SK-MEL-5 (cell line): ENCODE measurements around the gene PIGZ. TPM values are rescaled to one million over a fixed set of nuclear protein-coding genes. Genes with fewer than 3 reads are reported as not detected.
"Not testable (repeated sequence)": the region's sequence is repeated elsewhere in the genome, so short reads cannot be mapped to it uniquely, and the experiment has no call there.

ENCODE experiments used
- DNase-seq: peaks from one replicate; pipeline ENCODE4 v3.0.0-alpha.2; 2016; ENCODE audit warnings: low read depth, low spot score
- in situ Hi-C: cut with HindIII; loops from 2 replicates; pipeline ENCODE4 v1.10.0; 2016; ENCODE audit warnings: low sequenced_read_pairs, high pct_unique_total_duplicates, low pct_unique_long_range_greater_than_20kb
- total RNA-seq: library from RNA; depleted of rRNA; stranded (reverse); fragments of >200 nt; shearing (Covaris generic); gene quantifications from 2 replicates; pipeline ENCODE4 v1.2.3, GENCODE V29; 2014

PIGZ gene
- total RNA-seq, 1 experiment from 2014 or later, result 1.2 TPM

DNA sequence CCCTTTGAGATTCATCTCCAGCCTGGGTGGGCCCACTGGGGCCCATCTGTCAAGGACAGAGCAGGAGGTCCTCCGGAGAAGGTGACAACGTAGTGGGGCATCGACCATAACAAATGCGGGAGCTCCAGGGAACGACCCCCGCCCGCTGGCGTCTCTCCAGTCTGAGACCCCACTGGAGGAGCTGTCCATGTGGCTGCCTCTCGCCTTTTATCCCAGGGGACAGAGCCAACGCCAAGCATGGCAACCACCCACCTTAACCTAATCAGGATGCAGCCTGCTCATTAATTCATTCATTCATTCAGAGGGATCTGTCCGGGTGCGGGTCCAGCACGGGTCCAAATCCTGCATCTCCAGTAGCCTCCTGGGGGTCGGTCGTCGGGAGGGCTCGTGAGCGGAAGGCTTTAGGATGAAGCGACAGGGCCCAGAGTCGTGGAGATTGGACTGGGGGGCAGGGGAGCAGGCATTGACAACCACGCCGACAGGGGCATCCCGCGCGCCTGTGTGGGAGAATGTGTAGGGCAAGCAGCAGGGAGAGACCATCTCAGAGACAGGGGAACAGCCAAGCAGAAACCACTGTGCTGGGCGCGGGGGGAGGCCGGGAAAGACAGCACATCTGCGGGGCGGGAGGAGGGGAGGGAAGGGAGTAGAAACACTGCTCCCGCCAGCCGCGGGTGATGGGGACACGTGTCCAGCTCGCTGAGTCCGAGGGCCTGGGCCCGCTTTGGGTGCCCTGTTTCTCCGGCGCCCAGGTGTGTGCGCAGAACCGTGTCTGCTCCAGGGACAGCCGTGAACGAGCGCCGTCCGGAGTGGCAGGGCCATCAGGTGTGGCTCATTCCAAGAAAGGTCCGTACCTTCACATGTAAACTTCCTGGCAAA, 1.9 kb downstream of the PIGZ start:
- DNase-seq, result no peak
- in situ Hi-C loops, result no loop called here

DNA sequence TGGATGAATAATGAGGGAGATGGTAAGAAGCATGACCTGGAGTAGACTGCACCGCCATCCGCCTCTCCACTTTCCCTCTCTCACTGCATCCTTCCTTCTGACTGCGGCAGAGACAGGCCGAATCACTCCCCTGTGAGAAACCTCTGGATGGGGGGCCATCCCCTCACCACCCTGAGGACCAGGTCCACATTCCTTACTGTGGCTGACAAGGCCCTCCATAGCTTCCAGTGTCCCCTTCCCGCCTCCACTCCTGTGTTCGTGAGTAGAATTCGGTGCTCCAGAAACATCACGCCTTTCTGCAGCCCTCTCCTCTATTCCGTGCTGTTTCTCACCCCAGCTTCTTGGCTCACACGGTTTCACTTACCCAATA, 2.8 kb downstream of the PIGZ start:
- in situ Hi-C loops, result no loop called here
- DNase-seq, result no peak

DNA sequence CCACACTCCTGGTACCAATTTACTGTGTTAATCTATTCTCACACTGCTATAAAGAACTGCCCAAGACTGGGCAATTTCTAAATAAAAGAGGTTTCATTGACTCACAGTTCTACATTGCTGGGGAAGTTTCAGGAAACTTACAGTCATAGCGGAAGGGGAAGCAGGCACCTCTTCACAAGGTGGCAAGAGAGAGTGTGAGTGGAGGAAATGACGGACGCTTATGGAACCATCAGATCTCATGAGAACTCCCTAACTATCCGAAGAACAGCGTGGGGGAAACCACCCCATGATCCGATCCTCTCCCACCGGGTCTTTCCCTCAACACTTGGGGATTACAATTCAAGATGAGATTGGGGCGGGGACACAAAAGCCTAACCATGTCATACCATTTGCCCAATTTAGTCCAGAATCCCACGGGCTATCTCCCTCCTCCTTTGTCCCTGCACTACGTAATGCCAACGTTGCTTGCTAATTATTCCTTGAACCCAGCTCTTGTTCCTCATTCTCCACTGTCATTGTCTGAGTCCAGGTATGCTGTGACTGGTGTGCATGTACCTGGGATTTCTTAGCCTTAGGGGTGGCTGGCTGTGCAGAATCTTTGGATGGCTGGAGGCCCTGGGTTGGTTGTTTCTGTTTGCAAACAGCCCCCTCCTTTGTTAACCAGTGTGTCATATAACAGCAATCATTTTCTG, 3.4 kb downstream of the PIGZ start:
- DNase-seq, result no peak
- in situ Hi-C loops, result no loop called here

DNA sequence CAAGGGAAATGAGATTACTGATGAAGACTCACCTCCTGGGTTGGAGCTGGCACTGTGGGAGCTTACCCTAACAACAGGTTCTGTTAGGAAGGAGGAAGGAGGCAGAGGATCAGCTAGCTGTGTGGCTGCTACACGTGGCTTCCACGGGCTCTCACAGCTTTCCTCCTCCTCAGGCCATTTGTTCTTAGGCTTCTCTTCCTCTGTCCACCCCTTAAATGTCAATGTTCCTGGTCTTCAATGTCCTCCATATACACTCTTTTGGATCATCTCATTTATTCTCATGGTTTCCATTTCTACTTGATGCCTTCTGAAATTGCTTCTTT, 5.0 kb downstream of the PIGZ start:
- in situ Hi-C loops, result no loop called here
- DNase-seq, result no peak

DNA sequence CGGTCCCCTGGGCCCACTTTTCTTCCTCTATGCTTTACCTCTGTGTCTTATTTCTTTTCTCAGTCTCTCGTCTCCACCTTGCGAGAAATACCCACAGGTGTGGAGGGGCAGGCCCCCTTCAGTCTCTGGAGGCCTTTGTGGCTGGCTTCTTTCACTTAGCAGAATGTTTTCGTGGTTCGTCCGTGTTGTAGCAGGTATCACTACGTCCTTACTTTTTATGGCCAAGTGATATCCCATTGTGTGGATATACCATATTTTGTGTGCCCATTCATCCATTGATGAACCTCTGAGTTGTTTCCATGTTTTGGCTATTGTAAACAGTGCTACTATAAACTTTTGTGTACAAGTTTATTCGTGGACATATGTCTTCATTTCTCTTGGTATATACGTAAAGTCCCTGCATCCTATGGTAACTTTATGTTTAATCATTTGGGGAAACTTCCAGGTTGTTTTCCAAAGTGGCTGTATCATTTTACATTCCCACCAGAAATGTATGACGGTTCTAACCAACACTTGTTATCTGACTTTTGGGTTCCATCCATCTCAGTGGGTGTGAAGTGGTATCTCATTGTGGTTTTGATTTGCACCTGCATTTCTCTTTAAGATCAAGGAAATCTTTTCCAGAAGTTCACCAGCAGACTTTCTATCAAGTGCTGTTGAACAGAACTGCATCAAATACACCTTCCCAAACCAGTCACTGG, 5.6 kb downstream of the PIGZ start:
- DNase-seq, result no peak
- in situ Hi-C loops, result no loop called here

DNA sequence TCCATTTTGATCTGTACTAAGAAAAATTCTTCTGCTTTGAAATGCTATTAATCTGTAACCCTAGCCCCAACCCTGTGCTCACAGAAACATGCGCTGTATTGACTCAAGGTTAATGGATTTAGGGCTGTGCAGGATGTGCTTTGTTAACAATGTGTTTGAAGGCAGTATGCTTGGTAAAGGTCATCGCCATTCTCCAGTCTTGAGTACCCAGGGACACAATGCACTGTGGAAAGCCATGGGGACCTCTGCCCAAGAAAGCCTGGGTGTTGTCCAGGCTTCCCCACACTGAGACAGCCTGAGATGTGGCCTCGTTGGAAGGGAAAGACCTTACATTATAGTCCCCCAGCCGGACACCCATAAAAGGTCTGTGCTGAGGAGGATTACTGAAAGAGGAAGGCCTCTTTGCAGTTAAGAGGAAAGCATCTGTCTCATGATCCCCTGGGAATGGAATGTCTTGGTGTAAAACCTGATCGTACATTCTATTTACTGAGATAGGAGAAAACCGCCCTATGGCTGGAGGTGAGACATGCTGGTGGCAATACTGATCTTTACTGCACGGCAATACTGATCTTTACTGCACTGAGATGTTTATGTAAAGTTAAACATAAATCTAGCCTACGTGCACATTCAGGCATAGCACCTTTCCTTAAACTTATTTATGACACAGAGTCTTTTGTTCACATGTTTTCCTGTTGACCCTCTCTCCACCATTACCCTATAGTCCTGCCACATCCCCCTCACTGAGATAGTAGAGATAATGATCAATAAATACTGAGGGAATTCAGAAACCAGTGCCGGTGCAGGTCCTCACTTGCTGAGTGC, 6.3 kb downstream of the PIGZ start:
- DNase-seq, result no peak
- in situ Hi-C loops, result no loop called here

DNA sequence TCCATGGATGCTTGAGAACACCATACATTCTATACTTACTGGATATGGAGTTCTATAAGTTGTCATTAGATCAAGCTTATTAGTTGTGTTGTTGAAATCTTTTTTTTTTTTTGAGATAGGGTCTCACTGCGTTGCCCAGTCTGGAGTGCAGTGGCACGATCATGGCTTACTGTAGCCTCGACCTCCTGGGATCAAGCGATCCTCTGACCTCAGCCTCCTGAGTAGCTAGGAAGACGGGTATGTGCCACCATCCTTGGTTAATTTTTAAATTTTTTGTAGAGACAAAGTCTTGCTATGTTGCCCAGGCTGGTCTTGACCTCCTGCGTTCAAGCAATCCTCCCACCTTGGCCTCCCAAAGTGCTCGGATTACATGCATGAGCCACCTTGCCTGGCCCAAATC, 13.8 kb downstream of the PIGZ start:
- no peak for DNase-seq
- in situ Hi-C loops, result no loop called here

DNA sequence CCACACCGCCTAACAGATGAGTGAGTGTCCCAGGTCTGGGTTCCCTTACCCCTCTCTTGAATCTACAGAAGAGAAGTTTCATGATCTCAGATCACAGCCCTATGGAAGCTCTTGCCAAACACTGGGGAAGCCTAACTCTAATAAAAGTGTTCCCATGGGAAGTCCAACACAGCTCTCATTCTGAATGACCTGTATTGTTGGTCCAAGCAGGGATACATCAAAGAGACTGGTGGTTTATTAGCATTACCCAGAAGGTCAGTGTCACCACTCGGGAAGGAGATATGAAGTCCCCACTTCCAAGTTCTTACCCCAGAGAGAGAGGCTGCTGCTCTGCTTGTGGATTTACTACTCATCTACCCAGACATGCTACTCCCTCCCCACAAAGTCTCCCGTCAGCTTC, 17.3 kb downstream of the PIGZ start:
- peak; percentile 38 for DNase-seq
- in situ Hi-C loops, result no loop called here

DNA sequence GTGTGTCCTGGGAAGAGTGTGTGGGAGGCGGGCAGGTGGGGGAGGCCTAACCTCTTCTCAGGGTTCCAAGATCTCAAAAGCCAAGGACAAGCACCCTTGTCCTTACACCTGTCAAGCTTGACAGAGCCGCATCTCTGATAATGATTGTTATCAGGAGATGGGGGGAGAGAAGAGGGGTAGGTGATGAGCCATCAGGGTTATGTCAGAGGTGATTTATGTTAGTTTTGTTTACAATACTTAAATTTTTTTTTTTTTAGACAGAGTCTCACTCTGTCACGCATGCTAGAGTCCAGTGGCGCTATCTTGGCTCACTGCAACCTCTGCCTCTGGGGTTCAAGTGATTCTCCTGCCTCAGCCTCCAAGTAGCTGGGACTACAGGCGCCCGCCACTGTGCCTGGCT, 18.9 kb downstream of the PIGZ start:
- DNase-seq, result no peak
- in situ Hi-C loops, result no loop called here

DNA sequence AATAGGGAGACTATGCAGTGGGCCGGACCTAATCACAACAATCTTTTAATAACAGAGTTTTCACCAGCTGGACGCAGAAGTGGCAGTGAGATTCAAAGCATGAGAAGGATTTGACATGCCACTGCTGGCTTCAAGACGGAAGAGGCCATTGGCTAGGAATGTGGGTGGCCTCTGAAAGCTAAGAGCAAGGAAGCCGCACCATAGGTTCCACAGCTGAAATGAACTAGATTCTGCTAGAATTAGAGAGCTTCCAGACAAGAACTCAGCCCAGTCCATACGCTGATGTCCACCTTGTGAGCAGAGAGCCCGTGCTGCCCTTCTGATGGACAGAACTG, 19.4 kb downstream of the PIGZ start:
- in situ Hi-C loops, result no loop called here

DNA sequence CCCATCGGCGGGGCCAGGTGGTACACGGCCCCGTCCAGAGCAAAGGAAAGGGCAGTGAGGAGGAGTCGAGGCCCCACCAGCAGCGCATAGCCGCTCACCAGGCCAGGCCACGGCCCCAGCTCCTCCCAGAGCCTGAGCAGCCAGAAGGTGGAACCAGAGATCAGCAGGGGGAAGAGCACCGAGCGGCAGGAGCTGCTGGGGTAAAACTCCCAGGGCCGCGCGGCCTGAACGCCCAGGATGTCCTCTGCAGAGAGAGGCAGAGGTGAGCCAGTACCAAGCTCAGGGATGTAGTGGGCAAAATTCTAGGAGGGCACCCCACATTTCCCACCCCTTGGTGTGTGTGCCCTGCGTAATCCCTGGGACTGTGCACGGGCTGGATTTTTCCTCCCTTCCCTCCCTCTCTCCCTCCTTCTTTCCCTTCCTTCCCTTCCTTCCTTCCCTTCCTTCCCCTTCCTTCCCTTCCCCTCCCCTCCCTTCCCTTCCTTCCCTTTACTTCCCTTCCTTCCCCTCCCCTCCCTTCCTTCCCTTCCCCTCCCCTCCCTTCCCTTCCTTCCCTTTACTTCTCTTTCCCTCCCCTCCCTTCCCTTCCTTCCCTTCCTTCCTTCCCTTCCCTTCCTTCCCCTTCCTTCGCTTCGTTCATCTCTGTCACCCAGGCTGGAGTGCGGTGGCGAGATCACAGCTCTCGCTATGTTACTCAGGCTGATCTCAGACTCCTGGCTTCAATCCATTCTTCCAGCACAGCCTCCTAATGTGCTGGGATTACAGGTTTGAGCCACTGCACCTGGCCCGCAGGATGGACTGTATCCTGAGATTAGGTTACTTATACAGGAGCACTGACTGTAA, 20.0 kb downstream of the PIGZ start:
- DNase-seq, result peak; percentile 33
- in situ Hi-C loops, result no loop called here

More for the DNA sequence above, 19.4 kb downstream of the PIGZ start:
- no peak for DNase-seq

DNA sequence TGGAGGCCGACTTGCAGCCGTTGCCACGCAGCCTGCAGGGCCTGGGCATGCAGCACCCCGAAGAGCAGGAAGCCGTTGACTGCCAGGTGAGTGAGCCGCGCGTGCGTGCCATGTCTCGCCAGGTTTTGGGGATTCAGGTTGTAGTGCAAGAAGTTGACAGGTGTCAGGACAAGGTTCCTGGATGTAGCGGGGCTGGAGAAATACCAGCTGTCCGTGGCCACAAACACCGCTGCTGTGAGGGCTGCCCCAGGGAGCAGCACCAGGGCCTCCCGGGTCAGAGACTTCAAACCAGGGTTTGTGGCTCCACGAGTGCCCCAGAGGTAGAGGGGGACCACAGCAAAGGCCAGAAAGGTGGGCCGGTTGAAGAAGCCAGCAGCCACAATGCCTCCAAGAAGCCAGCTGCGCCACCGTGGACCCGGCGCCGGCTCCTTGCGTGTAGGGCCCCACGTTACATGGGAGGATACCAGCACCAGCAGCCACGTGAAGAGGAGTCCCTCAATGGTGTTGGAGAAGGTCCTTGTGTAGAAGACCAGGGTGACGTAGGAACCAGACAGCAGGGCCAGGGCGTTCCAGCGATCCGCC, 20.7 kb downstream of the PIGZ start:
- no peak for DNase-seq
- in situ Hi-C loops, result no loop called here

DNA sequence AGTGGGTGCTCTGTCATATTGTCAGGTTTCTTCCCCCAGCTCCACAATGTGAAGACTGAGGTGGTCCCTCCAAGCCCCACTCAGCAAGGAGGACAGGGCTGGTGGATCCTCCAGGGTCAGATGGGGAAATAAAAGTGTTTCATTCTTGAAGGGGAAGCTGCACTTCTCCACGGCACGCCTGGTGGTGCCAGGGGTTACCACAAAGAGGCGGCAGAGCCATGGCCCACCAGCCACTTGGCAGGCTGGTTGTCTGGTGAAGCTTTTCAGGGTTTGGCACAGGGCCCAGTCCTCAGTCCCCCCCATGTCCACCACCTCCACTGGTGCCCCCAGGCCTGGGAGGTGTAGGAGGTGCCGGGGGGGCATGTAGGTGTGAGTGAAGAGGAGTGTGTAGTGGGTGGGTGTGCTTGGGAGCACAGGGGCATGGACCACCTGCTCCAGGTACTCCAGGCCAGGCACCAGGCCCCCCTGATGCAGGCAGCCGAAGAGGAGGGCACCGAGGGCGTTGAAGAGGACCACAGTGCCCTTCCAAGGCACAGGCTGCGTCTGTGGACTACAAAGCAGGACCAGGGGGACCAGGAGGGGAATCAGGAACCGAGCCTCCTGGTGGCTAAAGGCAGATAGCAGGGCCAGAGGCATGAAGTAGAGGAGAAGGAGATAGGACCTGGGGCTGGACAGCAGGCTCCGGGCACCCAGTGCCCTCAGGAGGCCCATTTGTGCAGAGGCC, 21.3 kb downstream of the PIGZ start:
- peak; percentile 20 for DNase-seq
- in situ Hi-C loops, result no loop called here

DNA sequence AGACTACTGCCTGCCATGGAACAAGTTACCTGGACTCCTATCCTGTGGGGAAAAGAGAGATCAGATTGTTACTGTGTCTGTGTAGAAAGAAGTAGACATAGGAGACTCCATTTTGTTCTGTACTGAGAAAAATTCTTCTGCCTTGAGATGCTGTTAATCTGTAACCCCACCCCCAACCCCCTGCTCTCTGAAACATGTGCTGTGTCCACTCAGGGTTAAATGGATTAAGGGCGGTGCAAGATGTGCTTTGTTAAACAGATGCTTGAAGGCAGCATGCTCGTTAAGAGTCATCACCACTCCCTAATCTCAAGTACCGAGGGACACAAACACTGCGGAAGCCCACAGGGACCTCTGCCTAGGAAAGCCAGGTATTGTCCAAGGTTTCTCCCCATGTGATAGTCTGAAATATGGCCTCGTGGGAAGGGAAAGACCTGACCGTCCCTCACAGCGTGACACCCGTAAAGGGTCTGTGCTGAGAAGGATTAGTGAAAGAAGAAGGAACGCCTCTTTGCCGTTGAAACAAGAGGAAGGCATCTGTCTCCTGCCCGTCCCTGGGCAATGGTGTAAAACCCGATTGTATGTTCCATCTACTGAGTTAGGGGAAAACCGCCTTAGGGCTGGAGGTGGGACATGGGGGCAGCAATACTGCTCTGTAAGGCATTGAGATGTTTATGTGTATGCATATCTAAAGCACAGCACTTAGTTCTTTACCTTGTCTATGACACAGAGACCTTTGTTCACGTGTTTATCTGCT, 24.4 kb downstream of the PIGZ start:
- DNase-seq, result peak; percentile 57
- in situ Hi-C loops, result not testable (repeated sequence)

DNA sequence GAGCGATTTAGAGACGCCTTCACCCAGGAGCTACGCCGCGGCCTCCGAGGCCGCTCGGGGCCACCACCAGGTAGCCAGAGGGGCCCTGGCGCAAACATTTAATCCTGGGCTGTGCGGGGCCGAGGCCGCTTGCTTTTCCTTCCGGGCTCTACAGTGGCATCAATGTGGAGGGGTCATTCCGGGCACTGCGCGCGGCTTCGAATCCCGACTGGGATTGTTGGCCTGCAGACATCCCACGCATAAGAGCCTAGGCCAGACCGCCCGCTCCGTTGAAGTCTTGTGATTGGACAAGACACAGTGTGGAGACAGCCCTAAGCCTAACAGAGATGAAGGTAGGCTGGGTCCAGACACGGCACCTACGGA, 25.7 kb downstream of the PIGZ start:
- in situ Hi-C loops, result no loop called here
- DNase-seq, result peak; percentile 23
